Chondrocyte (in vitro differentiated cells): Measurements from ENCODE around the gene ATP2B2. TPM values are rescaled to one million over a fixed set of nuclear protein-coding genes. Genes with fewer than 3 reads are reported as not detected.
A peak's percentile ranks its signal among the peaks of the same experiment; 100 is the strongest.

Experiments used
- DNase-seq: peaks from one replicate; pipeline ENCODE4 v3.0.0; 2021; ENCODE audit warnings: mixed read lengths, low spot score
- H3K27ac Mint-ChIP-seq: one replicate; pipeline ENCODE4 v1.8.0; 2021; ENCODE audit warnings: mild to moderate bottlenecking, moderate library complexity, mixed read lengths; ENCODE audit not compliant: unreplicated experiment
- H3K27me3 Mint-ChIP-seq: 2 replicates; pipeline ENCODE4 v1.8.0; 2021; ENCODE audit warnings: low read depth, mixed read lengths
- H3K36me3 Mint-ChIP-seq: 2 replicates; pipeline ENCODE4 v1.8.0; 2021; ENCODE audit warnings: low read depth, mixed read lengths
- H3K4me1 Mint-ChIP-seq: 2 replicates; pipeline ENCODE4 v1.8.0; 2021; ENCODE audit warnings: low read depth, mild to moderate bottlenecking, mixed read lengths
- H3K4me3 Mint-ChIP-seq: one replicate; pipeline ENCODE4 v1.8.0; 2021; ENCODE audit warnings: mild to moderate bottlenecking, moderate library complexity, mixed read lengths; ENCODE audit not compliant: unreplicated experiment
- H3K9me3 Mint-ChIP-seq: 2 replicates; pipeline ENCODE4 v1.8.0; 2021; ENCODE audit warnings: low read depth, mixed read lengths
- CTCF ChIP-seq: fragments of 200-600 bp; sonication (generic); IDR thresholded peaks from 2 replicates; pipeline ENCODE4 v1.5.0; 2021; ENCODE audit warnings: antibody characterized with exemption, mild to moderate bottlenecking, moderate library complexity
- total RNA-seq: library from RNA; stranded (reverse); gene quantifications from 3 replicates; pipeline ENCODE4 v1.2.1, GENCODE V29; 2021

The ATP2B2 gene
- total RNA-seq, 1 donor from 2014 or later: 0.25 TPM

GRCh38 chr3:10463533-10464434 is 41.6 kb downstream of the ATP2B2 start:
- H3K4me1 Mint-ChIP-seq: no peaks in the 10 kb centered on the region
- no peaks in the 10 kb centered on the region for H3K36me3 Mint-ChIP-seq
- peak; percentile 87 for DNase-seq
- TF ChIP-seq CTCF: no peak
- H3K9me3 Mint-ChIP-seq: no peaks in the 10 kb centered on the region
- peaks cover 39% of the 10 kb centered on the region for H3K27me3 Mint-ChIP-seq
- H3K27ac Mint-ChIP-seq: no peak overlapping the region
- no peak overlapping the region for H3K4me3 Mint-ChIP-seq

- peak; percentile 52 for DNase-seq
- TF ChIP-seq CTCF: no peak
- Mint-ChIP-seq H3K4me3 (no peak overlapping the region), H3K9me3 (no peaks in the 10 kb centered on the region), H3K36me3 (no peaks in the 10 kb centered on the region), H3K27ac (no peak overlapping the region), H3K4me1 (no peaks in the 10 kb centered on the region), H3K27me3 (peaks cover 35% of the 10 kb centered on the region)
Observed at GRCh38 chr3:10462641-10463532, 42.5 kb downstream of the ATP2B2 start.

GRCh38 chr3:10460951-10461545 is 44.3 kb downstream of the ATP2B2 start:
- Mint-ChIP-seq H3K4me1 (no peaks in the 10 kb centered on the region), H3K27me3 (peaks cover 40% of the 10 kb centered on the region), H3K9me3 (no peaks in the 10 kb centered on the region), H3K27ac (no peak overlapping the region), H3K4me3 (no peak overlapping the region), H3K36me3 (no peaks in the 10 kb centered on the region)
- TF ChIP-seq CTCF: no peak
- DNase-seq: no peak

- H3K9me3 Mint-ChIP-seq: no peaks in the 10 kb centered on the region
- no peak for TF ChIP-seq CTCF
- H3K4me3 Mint-ChIP-seq: no peak overlapping the region
- no peaks in the 10 kb centered on the region for H3K4me1 Mint-ChIP-seq
- DNase-seq: no peak
- H3K27me3 Mint-ChIP-seq: peaks cover 36% of the 10 kb centered on the region
- H3K36me3 Mint-ChIP-seq: no peaks in the 10 kb centered on the region
- H3K27ac Mint-ChIP-seq: no peak overlapping the region
Observed at GRCh38 chr3:10459954-10460754, 45.2 kb downstream of the ATP2B2 start.
